Measurements from ENCODE around the gene TMEM196. TPM values are rescaled to one million over a fixed set of nuclear protein-coding genes. Genes with fewer than 3 reads are reported as not detected.

TMEM196 gene
- total and polyA plus RNA-seq, 8 donors, result 0.07 to 0.25 (median 0.09) TPM; not detected in 4

DNA sequence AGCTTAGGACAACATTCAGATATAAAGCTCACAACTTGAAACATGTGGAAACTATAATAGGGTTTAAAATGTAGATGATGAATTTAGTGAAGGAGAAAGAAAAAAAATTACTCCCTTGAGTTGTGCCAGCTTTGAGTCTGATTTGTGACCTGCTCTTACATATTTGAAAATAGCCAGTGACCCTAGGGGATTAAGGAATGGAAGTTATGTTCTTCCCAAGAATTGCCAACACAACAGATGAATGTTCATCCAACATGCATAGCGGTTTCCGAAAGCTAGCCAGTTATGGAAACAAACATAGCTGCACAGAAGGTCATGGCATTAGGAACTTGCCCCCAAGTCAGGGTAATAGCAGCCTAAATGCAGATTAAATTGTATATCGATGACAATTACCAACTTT, 10.8 kb downstream of the TMEM196 start:
- Histone ChIP-seq H3K9me3 (no peaks in the 10 kb centered on the region), H3K27ac (no peak overlapping the region), H3K4me3 (no peak overlapping the region), H3K36me3 (no peaks in the 10 kb centered on the region), H3K4me1 (no peaks in the 10 kb centered on the region), H3K27me3 (no peaks in the 10 kb centered on the region)
- ATAC-seq (no peak), DNase-seq (no peak)
- intact Hi-C loops (cut with DNase I), result no loop called here
- TF ChIP-seq, protein P1, sequence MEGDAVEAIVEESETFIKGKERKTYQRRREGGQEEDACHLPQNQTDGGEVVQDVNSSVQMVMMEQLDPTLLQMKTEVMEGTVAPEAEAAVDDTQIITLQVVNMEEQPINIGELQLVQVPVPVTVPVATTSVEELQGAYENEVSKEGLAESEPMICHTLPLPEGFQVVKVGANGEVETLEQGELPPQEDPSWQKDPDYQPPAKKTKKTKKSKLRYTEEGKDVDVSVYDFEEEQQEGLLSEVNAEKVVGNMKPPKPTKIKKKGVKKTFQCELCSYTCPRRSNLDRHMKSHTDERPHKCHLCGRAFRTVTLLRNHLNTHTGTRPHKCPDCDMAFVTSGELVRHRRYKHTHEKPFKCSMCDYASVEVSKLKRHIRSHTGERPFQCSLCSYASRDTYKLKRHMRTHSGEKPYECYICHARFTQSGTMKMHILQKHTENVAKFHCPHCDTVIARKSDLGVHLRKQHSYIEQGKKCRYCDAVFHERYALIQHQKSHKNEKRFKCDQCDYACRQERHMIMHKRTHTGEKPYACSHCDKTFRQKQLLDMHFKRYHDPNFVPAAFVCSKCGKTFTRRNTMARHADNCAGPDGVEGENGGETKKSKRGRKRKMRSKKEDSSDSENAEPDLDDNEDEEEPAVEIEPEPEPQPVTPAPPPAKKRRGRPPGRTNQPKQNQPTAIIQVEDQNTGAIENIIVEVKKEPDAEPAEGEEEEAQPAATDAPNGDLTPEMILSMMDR (IDR thresholded peaks at IDR 0.05), result no peak

DNA sequence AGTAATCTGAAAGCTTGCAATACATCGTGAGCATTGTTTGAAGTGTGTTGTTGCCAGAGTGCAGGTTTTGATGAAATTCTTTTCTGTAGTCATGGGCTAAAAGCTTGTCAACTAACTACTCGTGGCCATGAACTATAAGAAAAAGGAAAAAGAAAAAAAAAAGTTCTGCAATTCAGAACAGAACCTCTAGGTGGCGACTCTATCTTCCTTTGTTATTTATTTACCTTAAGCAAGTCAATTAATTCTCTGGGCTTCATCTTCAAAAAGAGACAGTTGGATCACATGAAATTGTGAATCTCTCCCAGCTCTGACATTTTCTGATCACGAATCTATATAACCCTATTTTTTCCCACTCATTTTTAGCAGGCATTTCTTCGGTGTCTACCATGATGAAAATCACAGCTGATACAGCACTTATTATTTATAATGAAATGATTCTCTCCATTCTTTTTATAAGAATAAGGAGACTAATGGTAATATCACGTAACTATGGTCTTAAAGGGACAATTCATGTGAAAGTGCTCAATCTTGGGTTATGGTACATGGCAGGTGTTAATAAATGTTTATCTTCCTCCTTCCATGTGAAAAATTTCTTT, 18.8 kb downstream of the TMEM196 start:
- ATAC-seq, result peak; percentile 29
- Histone ChIP-seq H3K9me3 (no peaks in the 10 kb centered on the region), H3K36me3 (no peaks in the 10 kb centered on the region), H3K27me3 (no peaks in the 10 kb centered on the region), H3K27ac (no peak overlapping the region), H3K4me1 (no peaks in the 10 kb centered on the region), H3K4me3 (no peak overlapping the region)
- intact Hi-C loops (cut with DNase I), result no loop called here
- TF ChIP-seq, protein P1 (IDR thresholded peaks at IDR 0.05), result peak; percentile 48 to 53
- peak in 2 of 4 donors; percentile 7 to 16 for DNase-seq

DNA sequence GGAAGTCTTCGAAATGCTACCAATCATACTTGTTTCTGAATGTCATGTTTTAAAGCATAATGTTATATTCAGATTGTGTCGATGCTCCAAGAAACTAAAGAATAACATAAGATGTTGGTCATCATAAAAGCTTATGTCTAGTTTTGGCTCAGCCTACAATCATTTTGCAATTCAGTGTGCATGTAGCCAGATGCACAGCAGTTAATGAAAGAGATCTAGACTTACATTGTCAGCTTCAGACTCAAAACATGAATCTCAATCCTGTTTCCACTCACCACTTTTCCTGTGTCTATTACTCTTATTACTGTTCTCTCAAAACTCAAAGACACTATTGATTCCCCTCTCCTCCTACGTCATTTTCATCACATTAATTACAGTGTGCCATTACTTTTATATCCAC, 21.4 kb downstream of the TMEM196 start:
- H3K36me3 ChIP-seq, result no peaks in the 10 kb centered on the region
- intact Hi-C loops (cut with DNase I), result no loop called here
- H3K27me3 ChIP-seq, result no peaks in the 10 kb centered on the region
- H3K9me3 ChIP-seq, result no peaks in the 10 kb centered on the region
- no peaks in the 10 kb centered on the region for H3K4me1 ChIP-seq
- ATAC-seq (no peak), DNase-seq (peak in 2 of 4 donors; percentile 20 to 42)
- no peak overlapping the region for H3K27ac ChIP-seq
- TF ChIP-seq, protein P1 (IDR thresholded peaks at IDR 0.05), result no peak
- no peak overlapping the region for H3K4me3 ChIP-seq

DNA sequence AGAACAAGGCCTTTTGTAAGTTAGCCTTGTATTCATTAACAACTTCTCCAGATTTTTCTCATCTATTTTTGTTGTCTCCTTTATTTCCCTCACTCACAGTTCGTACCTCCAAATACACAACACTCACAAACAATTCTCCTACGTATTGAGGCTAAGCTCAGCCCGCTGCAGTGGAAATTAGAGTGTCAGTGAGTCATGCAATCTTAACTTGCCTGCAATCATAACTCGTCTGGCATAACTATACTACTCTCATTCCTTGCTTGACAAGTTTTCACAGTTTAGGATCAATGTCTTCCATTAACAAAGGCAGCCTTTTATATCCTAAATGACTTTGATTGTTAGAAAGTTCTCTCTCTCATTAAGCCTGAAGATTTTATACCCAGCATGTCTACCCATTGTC, 23.8 kb downstream of the TMEM196 start:
- intact Hi-C loops (cut with DNase I), result no loop called here

DNA sequence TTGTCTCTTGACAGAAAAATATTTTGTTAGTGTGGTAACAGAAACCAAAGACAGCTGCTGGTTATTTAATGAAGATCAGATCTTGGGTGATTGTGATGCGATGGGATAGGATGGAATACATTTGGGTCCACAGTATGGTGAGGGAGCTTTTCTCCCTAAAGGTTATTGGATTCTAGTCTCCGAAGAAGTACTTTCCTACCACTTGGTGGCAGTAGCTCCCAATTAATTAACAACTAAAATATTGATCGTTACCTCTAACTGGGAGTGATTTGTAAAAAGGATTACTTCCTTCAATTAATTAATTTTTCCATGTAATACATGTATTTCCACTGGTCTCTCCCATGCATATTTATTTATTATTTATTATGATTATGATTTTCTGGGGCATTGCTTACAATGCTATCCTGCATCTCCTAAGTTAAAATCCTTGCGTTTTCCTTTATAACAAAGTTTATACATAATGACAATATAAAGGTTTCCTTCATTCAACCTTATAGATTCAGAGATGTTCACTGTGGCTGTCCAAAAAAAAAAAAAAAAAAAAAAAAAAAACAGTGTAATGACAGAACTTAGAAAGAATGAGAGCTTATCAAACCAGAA, 25.6 kb downstream of the TMEM196 start:
- Histone ChIP-seq H3K27me3 (no peaks in the 10 kb centered on the region), H3K9me3 (no peaks in the 10 kb centered on the region), H3K36me3 (no peaks in the 10 kb centered on the region), H3K27ac (no peak overlapping the region), H3K4me3 (no peak overlapping the region), H3K4me1 (no peaks in the 10 kb centered on the region)
- peak in 2 of 4 donors; percentile 18 to 35 for DNase-seq
- intact Hi-C loops (cut with DNase I), result no loop called here
- TF ChIP-seq, protein P1 (IDR thresholded peaks at IDR 0.05), result peak; percentile 37 to 47
- ATAC-seq, result no peak

More for the DNA sequence above, 23.8 kb downstream of the TMEM196 start:
- ATAC-seq (no peak), DNase-seq (no peak)
- no peaks in the 10 kb centered on the region for H3K36me3 ChIP-seq
- H3K27me3 ChIP-seq, result no peaks in the 10 kb centered on the region
- H3K4me1 ChIP-seq, result no peaks in the 10 kb centered on the region
- H3K27ac ChIP-seq, result no peak overlapping the region
- H3K9me3 ChIP-seq, result no peaks in the 10 kb centered on the region
- H3K4me3 ChIP-seq, result no peak overlapping the region
- TF ChIP-seq, protein P1 (IDR thresholded peaks at IDR 0.05), result no peak
